WTC11 (cell line): Measurements from ENCODE around the gene CABP1. TPM values are rescaled to one million over a fixed set of nuclear protein-coding genes. Genes with fewer than 3 reads are reported as not detected.

ENCODE experiments used
- ATAC-seq: fragments of 200-7000 bp; cut with Tn5 transposase; 2 replicates; pipeline ENCODE4 v1.10.0; 2021; ENCODE audit warnings: mild to moderate bottlenecking, moderate library complexity
- CTCF ChIA-PET: fragments of 300-600 bp; sonication (Branson Sonifier 250); formaldehyde crosslinking; loops from one replicate; lab custom pipeline; 2021; ENCODE audit warnings: antibody characterized with exemption; lab: Charles Lee
- POLR2A ChIA-PET: fragments of 350-600 bp; sonication (Branson Sonifier 250); formaldehyde crosslinking; loops from one replicate; lab custom pipeline; 2021; ENCODE audit warnings: antibody characterized with exemption; lab: Charles Lee
- DNase-seq: peaks from one replicate; pipeline ENCODE4 v3.0.0; 2021; ENCODE audit warnings: low spot score
- H3K27ac Mint-ChIP-seq: 2 replicates; pipeline ENCODE4 v1.8.0; 2021; ENCODE audit warnings: mixed read lengths
- H3K27me3 Mint-ChIP-seq: 2 replicates; pipeline ENCODE4 v1.8.0; 2021; ENCODE audit warnings: low read depth, mild to moderate bottlenecking, moderate library complexity, mixed read lengths
- H3K36me3 Mint-ChIP-seq: 2 replicates; pipeline ENCODE4 v1.8.0; 2021; ENCODE audit warnings: mixed read lengths
- H3K4me1 Mint-ChIP-seq: 2 replicates; pipeline ENCODE4 v1.8.0; 2022; ENCODE audit warnings: mixed read lengths
- H3K4me3 Mint-ChIP-seq: 2 replicates; pipeline ENCODE4 v1.8.0; 2021; ENCODE audit warnings: mild to moderate bottlenecking, moderate library complexity, mixed read lengths
- H3K9me3 Mint-ChIP-seq: 2 replicates; pipeline ENCODE4 v1.8.0; 2021; ENCODE audit warnings: mixed read lengths
- ATF1 ChIP-seq: sonication (generic); formaldehyde crosslinking; IDR thresholded peaks from 2 replicates; pipeline ENCODE4 v1.8.1; 2023; ENCODE audit warnings: mild to moderate bottlenecking, moderate library complexity, missing genetic modification reagents
- CREB1 ChIP-seq: sonication (generic); formaldehyde crosslinking; IDR thresholded peaks from 2 replicates; pipeline ENCODE4 v1.8.0; 2023; ENCODE audit warnings: mild to moderate bottlenecking, missing genetic modification reagents
- ELF4 ChIP-seq: sonication (generic); formaldehyde crosslinking; IDR thresholded peaks from 2 replicates; pipeline ENCODE4 v1.8.1; 2022; ENCODE audit warnings: low read depth, mild to moderate bottlenecking, moderate library complexity, missing genetic modification reagents
- FOXP1 ChIP-seq: sonication (generic); formaldehyde crosslinking; IDR thresholded peaks from 2 replicates; pipeline ENCODE4 v1.8.0; 2022; ENCODE audit warnings: missing genetic modification reagents, mild to moderate bottlenecking, moderate library complexity, borderline replicate concordance
- GABPB1 ChIP-seq: sonication (generic); formaldehyde crosslinking; IDR thresholded peaks from 2 replicates; pipeline ENCODE4 v1.8.1; 2023; ENCODE audit warnings: mild to moderate bottlenecking, missing genetic modification reagents
- GRHL2 ChIP-seq: fragments of 250-450 bp; sonication (Bioruptor Pico); IDR thresholded peaks from 2 replicates; pipeline ENCODE4 v1.8.0; 2022; ENCODE audit warnings: mild to moderate bottlenecking, moderate library complexity; ENCODE audit not compliant: insufficient replicate concordance, severe bottlenecking
- HMGA2 ChIP-seq: fragments of 250-450 bp; sonication (Bioruptor Pico); IDR thresholded peaks from 2 replicates; pipeline ENCODE4 v1.4.0; 2021; ENCODE audit warnings: mild to moderate bottlenecking, moderate library complexity
- IRF1 ChIP-seq: sonication (generic); formaldehyde crosslinking; IDR thresholded peaks from 2 replicates; pipeline ENCODE4 v1.8.0; 2023; ENCODE audit warnings: missing genetic modification reagents
- IRF2 ChIP-seq: sonication (generic); formaldehyde crosslinking; IDR thresholded peaks from 2 replicates; pipeline ENCODE4 v1.8.0; 2022; ENCODE audit warnings: low read depth, missing genetic modification reagents, borderline replicate concordance
- MLX ChIP-seq: sonication (generic); formaldehyde crosslinking; IDR thresholded peaks from 2 replicates; pipeline ENCODE4 v1.8.1; 2023; ENCODE audit warnings: mild to moderate bottlenecking, missing genetic modification reagents, moderate library complexity
- MYBL2 ChIP-seq: sonication (generic); formaldehyde crosslinking; IDR thresholded peaks from 2 replicates; pipeline ENCODE4 v1.8.1; 2023; ENCODE audit warnings: mild to moderate bottlenecking, moderate library complexity, missing genetic modification reagents
- NFATC4 ChIP-seq: fragments of 250-450 bp; sonication (Bioruptor Pico); IDR thresholded peaks from 2 replicates; pipeline ENCODE4 v1.9.0; 2021; ENCODE audit warnings: mild to moderate bottlenecking
- NR1H2 ChIP-seq: sonication (generic); formaldehyde crosslinking; IDR thresholded peaks from 2 replicates; pipeline ENCODE4 v1.9.0; 2021; ENCODE audit warnings: mild to moderate bottlenecking, moderate library complexity, missing genetic modification reagents
- NR2C2 ChIP-seq: sonication (generic); formaldehyde crosslinking; IDR thresholded peaks from 2 replicates; pipeline ENCODE4 v1.8.0; 2022; ENCODE audit warnings: mild to moderate bottlenecking, missing genetic modification reagents
- PRRX2 ChIP-seq: fragments of 250-450 bp; sonication (Bioruptor Pico); IDR thresholded peaks from 2 replicates; pipeline ENCODE4 v1.8.0; 2021; ENCODE audit warnings: mild to moderate bottlenecking
- SMAD3 ChIP-seq: sonication (generic); formaldehyde crosslinking; IDR thresholded peaks from 2 replicates; pipeline ENCODE4 v1.8.0; 2022; ENCODE audit warnings: missing genetic modification reagents, mild to moderate bottlenecking, borderline replicate concordance
- SOX15 ChIP-seq: fragments of 250-450 bp; sonication (Bioruptor Pico); IDR thresholded peaks from 2 replicates; pipeline ENCODE4 v1.9.0; 2021; ENCODE audit warnings: mild to moderate bottlenecking
- SP1 ChIP-seq: sonication (generic); formaldehyde crosslinking; conservative IDR thresholded peaks from 2 replicates; pipeline ENCODE4 v1.8.1; 2022; ENCODE audit warnings: missing genetic modification reagents
- TEAD1 ChIP-seq: sonication (generic); formaldehyde crosslinking; IDR thresholded peaks from 2 replicates; pipeline ENCODE4 v1.8.0; 2022; ENCODE audit warnings: mild to moderate bottlenecking, missing genetic modification reagents
- ZBTB43 ChIP-seq: sonication (generic); formaldehyde crosslinking; IDR thresholded peaks from 2 replicates; pipeline ENCODE4 v1.8.1; 2023; ENCODE audit warnings: mild to moderate bottlenecking, missing genetic modification reagents
- ZNF138 ChIP-seq: sonication (generic); formaldehyde crosslinking; conservative IDR thresholded peaks from 2 replicates; pipeline ENCODE4 v1.8.1; 2022; ENCODE audit warnings: mild to moderate bottlenecking, moderate library complexity, missing genetic modification reagents
- ZNF396 ChIP-seq: fragments of 250-450 bp; sonication (Bioruptor Pico); IDR thresholded peaks from 2 replicates; pipeline ENCODE4 v1.8.0; 2021; ENCODE audit warnings: mild to moderate bottlenecking, moderate library complexity, borderline replicate concordance
- ZNF423 ChIP-seq: fragments of 250-450 bp; sonication (Bioruptor Pico); IDR thresholded peaks from 2 replicates; pipeline ENCODE4 v2.1.2; 2022; ENCODE audit warnings: mild to moderate bottlenecking, moderate library complexity
- total RNA-seq: library from RNA; stranded (reverse); gene quantifications from 3 replicates; pipeline ENCODE4 v1.2.3, GENCODE V29; 2021
- TF ChIP-seq, protein P1 (sequence below): fragments of 200-600 bp; IDR thresholded peaks from 2 replicates; pipeline ENCODE4 v1.8.0; 2022; ENCODE audit warnings: antibody characterized with exemption
- TF ChIP-seq, protein P2 (sequence below): sonication (generic); formaldehyde crosslinking; IDR thresholded peaks from 2 replicates; pipeline ENCODE4 v1.8.1; 2022; ENCODE audit warnings: mild to moderate bottlenecking, moderate library complexity, missing genetic modification reagents

CABP1 gene
- total RNA-seq, 1 experiment from 2014 or later, result 14.1 TPM

DNA sequence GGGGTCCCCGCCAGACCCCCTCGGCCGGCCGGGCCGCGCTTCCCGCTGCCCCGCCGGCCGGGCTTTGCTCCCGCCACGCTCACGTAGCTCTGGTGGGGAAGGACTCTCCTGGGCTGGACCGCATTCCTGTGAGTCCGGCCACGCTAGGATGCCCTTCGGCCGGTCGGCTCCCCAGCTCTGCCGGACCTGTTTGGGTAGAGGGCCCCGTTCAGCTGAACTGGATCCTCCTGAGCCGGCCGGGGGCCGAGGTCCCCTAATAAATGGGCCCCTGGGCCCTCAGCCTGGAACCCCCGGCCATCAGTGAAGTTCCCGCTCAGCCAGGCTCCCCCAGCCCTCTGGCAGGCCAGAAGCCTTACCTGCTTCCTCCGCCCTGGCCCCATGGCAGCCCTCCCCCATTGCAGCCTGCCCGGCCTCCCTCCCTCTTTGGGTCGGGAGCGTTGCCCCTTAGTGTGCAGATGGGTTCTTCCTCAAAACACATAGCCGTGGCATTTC, 70.4 kb downstream of the CABP1 start:
- Mint-ChIP-seq H3K36me3 (peaks cover 23% of the 10 kb centered on the region), H3K27me3 (no peaks in the 10 kb centered on the region), H3K4me1 (peaks cover 26% of the 10 kb centered on the region), H3K9me3 (no peaks in the 10 kb centered on the region), H3K4me3 (peak overlapping the region; percentile 79), H3K27ac (peak overlapping the region; percentile 64; the same call in 1 of the 2 replicates)
- POLR2A ChIA-PET, result interaction anchor here (0.7 to 1.2 kb wide), 2 partner anchors 21 to 24 kb away, joined by 4 read pairs; no protein-coding TSS in a partner anchor
- ATAC-seq (peak; percentile 29), DNase-seq (peak; percentile 45)
- CTCF ChIA-PET, result interaction anchor here (1.3 to 4.2 kb wide), 4 partner anchors 14 to 82 kb away, joined by 3 to 48 read pairs (median 7); partner anchors contain the start of gene ACADS
- TF ChIP-seq, protein P1, sequence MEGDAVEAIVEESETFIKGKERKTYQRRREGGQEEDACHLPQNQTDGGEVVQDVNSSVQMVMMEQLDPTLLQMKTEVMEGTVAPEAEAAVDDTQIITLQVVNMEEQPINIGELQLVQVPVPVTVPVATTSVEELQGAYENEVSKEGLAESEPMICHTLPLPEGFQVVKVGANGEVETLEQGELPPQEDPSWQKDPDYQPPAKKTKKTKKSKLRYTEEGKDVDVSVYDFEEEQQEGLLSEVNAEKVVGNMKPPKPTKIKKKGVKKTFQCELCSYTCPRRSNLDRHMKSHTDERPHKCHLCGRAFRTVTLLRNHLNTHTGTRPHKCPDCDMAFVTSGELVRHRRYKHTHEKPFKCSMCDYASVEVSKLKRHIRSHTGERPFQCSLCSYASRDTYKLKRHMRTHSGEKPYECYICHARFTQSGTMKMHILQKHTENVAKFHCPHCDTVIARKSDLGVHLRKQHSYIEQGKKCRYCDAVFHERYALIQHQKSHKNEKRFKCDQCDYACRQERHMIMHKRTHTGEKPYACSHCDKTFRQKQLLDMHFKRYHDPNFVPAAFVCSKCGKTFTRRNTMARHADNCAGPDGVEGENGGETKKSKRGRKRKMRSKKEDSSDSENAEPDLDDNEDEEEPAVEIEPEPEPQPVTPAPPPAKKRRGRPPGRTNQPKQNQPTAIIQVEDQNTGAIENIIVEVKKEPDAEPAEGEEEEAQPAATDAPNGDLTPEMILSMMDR, result no peak
- TF ChIP-seq ZBTB43 (CRISPR knock-in tag) (no peak), MYBL2 (CRISPR knock-in tag) (no peak), NFATC4 (CRISPR knock-in tag) (no peak), MLX (CRISPR knock-in tag) (no peak)

- Mint-ChIP-seq H3K9me3 (no peaks in the 10 kb centered on the region), H3K36me3 (peaks cover 28% of the 10 kb centered on the region), H3K27me3 (no peaks in the 10 kb centered on the region), H3K4me3 (peak overlapping the region; percentile 79), H3K4me1 (peaks cover 26% of the 10 kb centered on the region), H3K27ac (peak overlapping the region; percentile 64; the same call in 1 of the 2 replicates)
- CTCF ChIA-PET, result interaction anchor here (1.1 to 4.2 kb wide), 5 partner anchors 14 to 130 kb away, joined by 3 to 48 read pairs (median 4); partner anchors contain the start of genes ACADS and POP5
- peak; percentile 11 for ATAC-seq
- TF ChIP-seq CREB1 (no peak), SP1 (no peak), HMGA2 (no peak), GRHL2 (no peak), NR2C2 (CRISPR knock-in tag) (no peak), TEAD1 (no peak), ZNF423 (CRISPR knock-in tag) (no peak), MLX (CRISPR knock-in tag) (no peak), IRF1 (CRISPR knock-in tag) (no peak), NR1H2 (CRISPR knock-in tag) (no peak)
- TF ChIP-seq, protein P2, sequence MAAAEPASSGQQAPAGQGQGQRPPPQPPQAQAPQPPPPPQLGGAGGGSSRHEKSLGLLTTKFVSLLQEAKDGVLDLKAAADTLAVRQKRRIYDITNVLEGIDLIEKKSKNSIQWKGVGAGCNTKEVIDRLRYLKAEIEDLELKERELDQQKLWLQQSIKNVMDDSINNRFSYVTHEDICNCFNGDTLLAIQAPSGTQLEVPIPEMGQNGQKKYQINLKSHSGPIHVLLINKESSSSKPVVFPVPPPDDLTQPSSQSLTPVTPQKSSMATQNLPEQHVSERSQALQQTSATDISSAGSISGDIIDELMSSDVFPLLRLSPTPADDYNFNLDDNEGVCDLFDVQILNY (CRISPR knock-in tag), result no peak
- DNase-seq, result no peak
- POLR2A ChIA-PET, result no interaction called here
Measured at GRCh38 chr12:120711411-120711810, 71.0 kb downstream of the CABP1 start.

DNA sequence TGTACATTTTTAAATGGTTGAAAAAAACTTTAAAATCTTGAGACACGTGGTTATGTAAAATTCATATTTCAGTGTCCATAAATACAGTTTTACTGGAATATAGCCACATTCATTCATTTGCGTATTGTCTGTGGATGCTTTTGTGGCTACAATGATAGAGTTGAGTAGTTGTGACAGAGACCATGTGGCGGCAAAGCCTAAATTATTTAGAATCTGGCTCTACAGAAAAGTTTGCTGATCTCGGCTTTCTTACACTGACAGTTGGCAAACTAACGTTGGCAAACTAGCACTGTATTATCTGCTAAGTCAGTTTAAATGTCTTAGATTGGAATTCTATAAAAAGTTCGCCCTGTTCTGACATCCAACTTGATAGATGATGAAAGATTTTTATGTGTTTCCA, 72.2 kb downstream of the CABP1 start:
- Mint-ChIP-seq H3K9me3 (no peaks in the 10 kb centered on the region), H3K4me3 (0 out of 2 replicates have a peak overlapping the region, but pooled peaks have one; percentile 79), H3K27ac (peak overlapping the region; percentile 59; the same call in 1 of the 2 replicates), H3K27me3 (no peaks in the 10 kb centered on the region), H3K4me1 (peaks cover 26% of the 10 kb centered on the region)
- DNase-seq (no peak), ATAC-seq (no peak)
- CTCF ChIA-PET, result interaction anchor here (1.2 to 4.2 kb wide), 2 partner anchors 64 to 128 kb away, joined by 4 to 48 read pairs; no protein-coding TSS in a partner anchor
- POLR2A ChIA-PET, result no interaction called here
- no peak for TF ChIP-seq ATF1 (CRISPR knock-in tag)
- no peak for TF ChIP-seq GABPB1 (CRISPR knock-in tag)
- TF ChIP-seq ELF4 (CRISPR knock-in tag), result no peak
- TF ChIP-seq PRRX2 (CRISPR knock-in tag), result no peak
- TF ChIP-seq FOXP1 (CRISPR knock-in tag), result no peak
- TF ChIP-seq SMAD3 (CRISPR knock-in tag), result no peak
- TF ChIP-seq IRF2, result no peak
- TF ChIP-seq ZNF138, result no peak
- TF ChIP-seq ZNF396 (CRISPR knock-in tag), result no peak
- no peak for TF ChIP-seq SOX15 (CRISPR knock-in tag)
- TF ChIP-seq, all 79 proteins: peak for 0
- H3K36me3 Mint-ChIP-seq, result peaks cover 40% of the 10 kb centered on the region
